ES-I3 (cell line): ENCODE measurements around the gene SOCS1.

Experiments
- H3K36me3 ChIP-seq: 2 replicates; pipeline ENCODE4 v1.6.1; 2013; ENCODE audit warnings: mild to moderate bottlenecking, low read length, control low read depth, moderate library complexity; ENCODE audit not compliant: insufficient read depth
- H3K4me1 ChIP-seq: 2 replicates; pipeline ENCODE4 v1.6.1; 2013; ENCODE audit warnings: mild to moderate bottlenecking, control low read depth, low read length; ENCODE audit not compliant: insufficient read depth
- H3K9ac ChIP-seq: 2 replicates; pipeline ENCODE4 v1.6.1; 2013; ENCODE audit warnings: low read depth, mild to moderate bottlenecking, low read length, moderate library complexity
- H3K9me3 ChIP-seq: 2 replicates; pipeline ENCODE4 v1.6.1; 2013; ENCODE audit warnings: mild to moderate bottlenecking, low read length, moderate library complexity; ENCODE audit not compliant: control insufficient read depth, insufficient read depth

Gene SOCS1

GRCh38 chr16:11259655-11260595 is 3.9 kb upstream of the SOCS1 start:
- Histone ChIP-seq H3K4me1 (peaks cover 14% of the 10 kb centered on the region), H3K36me3 (peaks cover under 1% of the 10 kb centered on the region; the same call in 1 of the 2 replicates), H3K9me3 (no peaks in the 10 kb centered on the region), H3K9ac (no peak overlapping the region)

DNA sequence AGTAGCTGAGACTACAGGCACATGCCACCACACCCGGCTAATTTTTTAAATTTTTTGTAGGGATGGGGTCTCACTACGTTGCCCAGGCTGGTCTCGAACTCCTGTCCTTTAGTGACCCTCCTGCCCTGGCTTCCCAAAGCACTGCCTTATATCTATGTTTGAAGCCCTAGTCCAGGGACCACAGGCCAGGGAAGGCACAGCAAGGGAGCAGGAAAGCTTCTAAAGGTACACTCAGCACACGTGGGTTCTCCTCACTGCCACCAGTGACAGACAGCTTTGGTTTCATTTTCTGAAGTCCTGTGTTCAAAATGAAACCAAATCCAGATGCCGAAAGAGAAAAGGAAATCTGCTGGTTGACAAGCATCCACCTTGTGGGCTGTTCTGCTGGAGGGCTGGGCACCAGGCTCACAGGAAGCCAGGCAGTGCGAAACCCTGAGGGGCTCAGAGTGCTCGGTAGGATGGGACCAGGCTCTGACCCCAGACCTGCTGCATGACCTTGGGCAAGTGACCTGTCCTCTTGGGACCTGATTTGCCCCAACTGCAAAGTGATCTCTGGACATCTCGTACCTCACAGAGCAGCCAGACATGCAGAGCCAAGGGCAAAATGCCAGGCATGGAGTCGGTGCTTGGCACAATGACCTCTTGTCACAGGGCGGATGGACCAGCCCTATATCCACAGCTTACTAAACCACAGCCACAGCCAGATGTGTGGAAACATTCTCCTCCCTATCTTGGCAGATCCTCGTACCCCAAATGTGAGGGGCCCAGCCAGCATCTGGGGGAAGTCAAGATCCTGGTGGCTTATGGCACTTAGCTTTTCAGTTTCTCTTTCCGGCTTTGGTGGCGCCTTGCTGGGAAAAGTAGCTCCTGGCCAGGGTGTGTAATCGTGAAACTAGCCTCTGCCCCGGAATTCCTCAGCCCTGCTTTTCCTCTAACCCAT is 2.8 kb upstream of the SOCS1 start:
- Histone ChIP-seq H3K9ac (no peak overlapping the region), H3K36me3 (peaks cover 8% of the 10 kb centered on the region), H3K9me3 (no peaks in the 10 kb centered on the region), H3K4me1 (peaks cover 17% of the 10 kb centered on the region)

GRCh38 chr16:11257131-11257938 is 1.3 kb upstream of the SOCS1 start:
- Histone ChIP-seq H3K9me3 (no peaks in the 10 kb centered on the region), H3K4me1 (peaks cover 24% of the 10 kb centered on the region), H3K36me3 (peaks cover 11% of the 10 kb centered on the region), H3K9ac (peak overlapping the region; percentile 79)

GRCh38 chr16:11256661-11257130 is 692 bp upstream of the SOCS1 start:
- H3K4me1 ChIP-seq = peaks cover 24% of the 10 kb centered on the region
- peak overlapping the region; percentile 79 for H3K9ac ChIP-seq
- H3K36me3 ChIP-seq = peaks cover 11% of the 10 kb centered on the region
- no peaks in the 10 kb centered on the region for H3K9me3 ChIP-seq

- Histone ChIP-seq H3K4me1 (peaks cover 16% of the 10 kb centered on the region), H3K36me3 (peaks cover 11% of the 10 kb centered on the region), H3K9me3 (no peaks in the 10 kb centered on the region), H3K9ac (peak overlapping the region; percentile 79)
Observed at GRCh38 chr16:11254913-11255736, 879 bp downstream of the SOCS1 start.

- peak overlapping the region; percentile 79 for H3K9ac ChIP-seq
- H3K36me3 ChIP-seq = peaks cover 11% of the 10 kb centered on the region
- no peaks in the 10 kb centered on the region for H3K9me3 ChIP-seq
- peaks cover 13% of the 10 kb centered on the region for H3K4me1 ChIP-seq
Observed at GRCh38 chr16:11253995-11254912, 1.8 kb downstream of the SOCS1 start.

DNA sequence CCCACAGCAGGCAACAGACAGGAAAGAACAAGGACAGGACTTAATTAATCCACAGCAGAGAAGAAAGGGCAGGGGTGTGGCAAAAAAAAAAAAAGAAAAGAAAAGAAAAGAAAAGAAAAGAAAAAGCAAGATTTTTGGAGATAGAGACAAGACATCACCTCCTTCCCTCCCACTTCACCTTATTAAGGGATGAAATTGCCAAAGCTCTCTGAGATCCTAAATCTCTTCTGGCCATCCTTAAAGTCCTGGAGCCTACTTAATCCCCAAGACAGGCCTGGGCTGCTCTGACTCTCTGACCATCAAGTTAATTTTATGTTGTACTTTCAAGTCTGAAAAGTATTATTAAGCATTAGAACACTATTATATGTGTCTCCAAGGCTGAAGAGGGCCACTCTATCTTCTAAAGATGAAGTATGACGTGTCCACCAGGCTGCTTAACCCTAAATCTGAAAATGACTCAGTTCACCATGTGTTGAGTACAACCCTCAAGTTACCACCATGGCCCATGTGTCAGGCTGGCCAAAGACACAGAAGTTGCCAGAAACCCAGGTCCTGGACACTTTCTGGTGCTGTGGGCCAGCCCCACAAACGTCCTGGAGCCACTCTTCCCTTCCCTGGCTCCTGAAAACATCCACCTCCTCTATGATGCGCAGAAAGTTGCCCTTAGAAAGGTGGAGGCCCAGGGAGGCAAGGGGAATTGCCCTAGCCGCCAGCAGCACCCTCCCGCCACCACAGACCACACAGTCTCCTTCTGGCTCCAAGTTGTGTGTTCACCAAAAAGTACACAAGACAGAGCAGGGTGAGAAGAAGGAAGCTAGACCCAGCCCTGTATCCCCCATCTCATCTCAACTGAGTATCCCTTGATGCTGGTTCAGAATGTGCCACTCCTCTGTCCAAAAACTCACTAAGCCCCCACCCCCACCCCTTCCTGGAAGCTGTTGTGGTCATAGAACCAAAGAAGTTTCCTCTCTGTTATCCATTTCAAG is 2.7 kb downstream of the SOCS1 start:
- H3K9ac ChIP-seq = peak overlapping the region; percentile 79
- H3K4me1 ChIP-seq = peaks cover 13% of the 10 kb centered on the region
- no peaks in the 10 kb centered on the region for H3K9me3 ChIP-seq

DNA sequence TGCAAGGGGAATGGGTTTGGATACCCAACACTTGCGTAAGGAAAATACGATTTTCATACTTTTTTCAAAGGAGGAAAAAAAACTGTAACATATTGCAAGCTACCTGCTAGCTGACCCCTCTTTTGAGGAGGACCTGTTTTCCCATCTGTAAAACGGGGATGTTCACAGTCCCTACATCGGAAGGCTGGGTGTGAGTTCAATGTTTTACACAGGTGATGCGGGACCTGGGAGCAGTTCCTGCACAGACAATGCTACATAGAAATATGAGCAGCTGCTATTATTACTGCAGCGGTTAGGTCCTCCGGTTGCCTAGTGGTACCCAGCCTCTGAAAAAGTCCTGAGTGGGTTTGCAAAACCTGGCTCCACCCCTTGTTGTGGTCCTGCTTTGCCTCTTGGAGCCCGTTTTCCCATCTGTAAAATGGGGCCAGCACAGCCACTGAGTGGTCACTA is 3.5 kb downstream of the SOCS1 start:
- H3K9ac ChIP-seq = no peak overlapping the region
- H3K36me3 ChIP-seq = peaks cover 11% of the 10 kb centered on the region
- peaks cover 12% of the 10 kb centered on the region for H3K4me1 ChIP-seq
- no peaks in the 10 kb centered on the region for H3K9me3 ChIP-seq

More for the DNA sequence above, 2.7 kb downstream of the SOCS1 start:
- H3K36me3 ChIP-seq = peaks cover 11% of the 10 kb centered on the region

DNA sequence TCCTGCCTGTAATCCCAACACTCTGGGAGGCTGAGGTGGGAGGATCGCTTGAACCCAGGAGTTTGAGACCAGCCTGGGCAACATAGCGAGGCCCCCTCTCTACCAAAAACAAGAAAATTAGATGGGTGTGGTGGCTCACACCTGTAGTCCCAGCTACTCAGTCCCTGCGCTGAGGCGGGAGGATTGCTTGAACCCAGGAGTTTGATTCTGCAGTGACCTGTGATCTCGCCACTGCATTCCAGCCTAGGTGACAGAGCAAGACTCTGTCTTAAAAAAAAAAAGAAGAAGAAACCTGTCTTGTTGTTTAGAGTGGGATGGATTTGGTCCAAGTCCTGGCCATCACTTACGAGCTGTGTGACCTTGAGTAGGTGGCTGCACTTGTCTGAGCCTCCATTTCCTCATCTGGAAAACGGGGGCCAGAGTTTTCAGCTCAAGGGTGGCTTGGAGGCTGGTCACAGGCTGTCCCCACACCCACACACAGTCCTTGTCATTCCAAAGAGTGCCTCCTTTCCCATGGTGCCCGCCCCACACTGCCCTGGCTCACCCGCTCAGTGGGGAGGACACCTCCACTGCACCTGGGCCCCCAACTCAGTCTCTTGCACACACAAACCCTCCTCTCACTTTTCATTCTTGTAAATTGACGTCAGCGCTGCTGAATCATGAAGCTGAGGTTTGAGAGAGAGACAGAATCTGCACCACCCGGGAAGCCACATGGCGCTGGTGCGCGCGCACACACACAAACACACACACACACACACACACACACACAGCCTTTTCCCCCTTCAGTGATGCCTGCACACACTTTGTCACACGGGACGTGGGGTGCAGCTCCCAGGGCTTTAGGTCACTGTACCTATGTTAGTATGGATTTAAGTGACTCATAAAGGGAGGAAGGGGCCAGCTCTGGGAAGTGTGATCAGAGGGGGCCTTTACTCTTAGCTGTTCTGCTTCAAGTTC is 4.2 kb downstream of the SOCS1 start:
- Histone ChIP-seq H3K36me3 (peaks cover 11% of the 10 kb centered on the region), H3K9ac (no peak overlapping the region), H3K9me3 (no peaks in the 10 kb centered on the region), H3K4me1 (peaks cover 11% of the 10 kb centered on the region)

- Histone ChIP-seq H3K9me3 (no peaks in the 10 kb centered on the region), H3K36me3 (peaks cover 11% of the 10 kb centered on the region), H3K4me1 (peaks cover 11% of the 10 kb centered on the region), H3K9ac (no peak overlapping the region)
Observed at GRCh38 chr16:11250786-11251524, 5.0 kb downstream of the SOCS1 start.
